ENCODE measurements around the gene DHRS7. TPM values are rescaled to one million over a fixed set of nuclear protein-coding genes. Genes with fewer than 3 reads are reported as not detected.

The DHRS7 gene
- polyA plus RNA-seq, 1 of the 3 experiments (the other 2 are of a cell fraction) = 88.7 TPM

GRCh38 chr14:60095231-60095630, 70.0 kb downstream of the DHRS7 start:
- Histone ChIP-seq H2AFZ (ENCODE audit: low read depth) (no peak overlapping the region), H3K27me3 (ENCODE audit: insufficient read depth) (no peaks in the 10 kb centered on the region), H3K9ac (no peak overlapping the region), H4K20me1 (ENCODE audit: insufficient read depth) (peaks cover 4% of the 10 kb centered on the region; the same call in 1 of the 2 replicates), H3K4me2 (peak overlapping the region; percentile 75; the same call in 1 of the 2 replicates), H3K4me1 (ENCODE audit: control insufficient read depth in 1 of 2, insufficient read depth in 2 of 2, low read depth in 1 of 2, low read length in 1 of 2) (peaks cover 4 to 20% of the 10 kb centered on the region in 2 experiments; a peak in 3 of 4 replicates), H3K9me2 (no peaks in the 10 kb centered on the region), H3K79me2 (ENCODE audit: insufficient read depth) (peaks cover 79% of the 10 kb centered on the region), H3K9me3 (no peaks in the 10 kb centered on the region), H3F3A (replicated peaks; ENCODE audit: insufficient read depth) (peaks cover 10% of the 10 kb centered on the region), H3K4me3 (ENCODE audit: low read depth in 2 of 2, low read length in 1 of 2) (no peak overlapping the region), H3K27ac (ENCODE audit: low read depth in 2 of 2, low read length in 1 of 2) (no peak overlapping the region; a peak in 2 of 4 replicates), H3K36me3 (replicated peaks in 1 of 2; ENCODE audit: control insufficient read depth in 1 of 2, insufficient read depth in 2 of 2, low read length in 1 of 2) (peaks cover 13 to 25% of the 10 kb centered on the region in 2 experiments)
- TF ChIP-seq RAD21 (IDR thresholded peaks at IDR 0.05; ENCODE audit: low read length) (no peak), FOSL2 (IDR thresholded peaks at IDR 0.05; ENCODE audit: borderline replicate concordance, low read depth) (no peak), RCOR1 (IDR thresholded peaks at IDR 0.05; ENCODE audit: low read length) (no peak), ELF1 (IDR thresholded peaks at IDR 0.05) (no peak), FOXM1 (IDR thresholded peaks at IDR 0.05; ENCODE audit: low read depth) (no peak)
- DNase-seq = no peak
- ChIA-PET CTCF (interaction anchor here (2.5 kb wide), 1 partner anchor 89 kb away, joined by 8 read pairs; no protein-coding TSS in a partner anchor), POLR2A (no interaction called here)

GRCh38 chr14:60094306-60094897, 70.8 kb downstream of the DHRS7 start:
- peak overlapping the region; percentile 68 to 94 for H3K4me3 ChIP-seq (ENCODE audit: low read depth in 2 of 2, low read length in 1 of 2)
- no peaks in the 10 kb centered on the region for H4K20me1 ChIP-seq (ENCODE audit: insufficient read depth)
- peak overlapping the region; percentile 75 for H3K4me2 ChIP-seq
- H3F3A ChIP-seq (replicated peaks; ENCODE audit: insufficient read depth) = peaks cover 10% of the 10 kb centered on the region
- no peaks in the 10 kb centered on the region for H3K9me2 ChIP-seq
- no peak for DNase-seq
- no peaks in the 10 kb centered on the region for H3K27me3 ChIP-seq (ENCODE audit: insufficient read depth)
- peaks cover 71% of the 10 kb centered on the region for H3K79me2 ChIP-seq (ENCODE audit: insufficient read depth)
- no peaks in the 10 kb centered on the region for H3K9me3 ChIP-seq
- WGBS (ENCODE audit: low lambda C conversion rate) = 79% methylated on average over 5 of the region's 5 CpGs
- H3K36me3 ChIP-seq (replicated peaks in 1 of 2; ENCODE audit: control insufficient read depth in 1 of 2, insufficient read depth in 2 of 2, low read length in 1 of 2) = peaks cover 13 to 17% of the 10 kb centered on the region in 2 experiments
- no peak overlapping the region for H2AFZ ChIP-seq (ENCODE audit: low read depth)
- ChIA-PET POLR2A (no interaction called here), CTCF (interaction anchor here (2.5 kb wide), 1 partner anchor 90 kb away, joined by 8 read pairs; no protein-coding TSS in a partner anchor)
- no peak overlapping the region for H3K9ac ChIP-seq
- no peak for TF ChIP-seq FOSL2 (IDR thresholded peaks at IDR 0.05; ENCODE audit: borderline replicate concordance, low read depth)
- no peak for TF ChIP-seq IRF3 (IDR thresholded peaks at IDR 0.05; ENCODE audit: low read depth, low read length)
- TF ChIP-seq FOXM1 (IDR thresholded peaks at IDR 0.05; ENCODE audit: low read depth) = no peak
- TF ChIP-seq MEF2A (IDR thresholded peaks at IDR 0.05; ENCODE audit: borderline replicate concordance, low read depth) = no peak
- peaks cover 4 to 20% of the 10 kb centered on the region in 2 experiments; a peak in 3 of 4 replicates for H3K4me1 ChIP-seq (ENCODE audit: control insufficient read depth in 1 of 2, insufficient read depth in 2 of 2, low read depth in 1 of 2, low read length in 1 of 2)
- H3K27ac ChIP-seq (ENCODE audit: low read depth in 2 of 2, low read length in 1 of 2) = peak overlapping the region; percentile 25 to 99; a peak in 2 of 4 replicates

Other genes with a start within 250 kb of the DHRS7 start
- gene LRRC9, start 245.3 kb downstream of the DHRS7 start, polyA plus RNA-seq (2012; rRNA removed) = not detected in 2 replicates
- gene PCNX4, start 73.5 kb downstream of the DHRS7 start, polyA plus RNA-seq (2012; rRNA removed) = 21.1 and 26.3 TPM in 2 replicates
- 11.6 and 12.3 TPM in 2 replicates for gene PPM1A, start 83.8 kb upstream of the DHRS7 start, polyA plus RNA-seq (2012; rRNA removed)

Data from SK-N-SH (cell line).